GM18519 (cell line): ENCODE data around the gene LNX1.

Source experiments
- ATAC-seq: cut with Tn5 transposase; IDR thresholded peaks from one replicate; pipeline ENCODE4 v1.9.1; 2021; ENCODE audit warnings: mild to moderate bottlenecking, moderate library complexity; ENCODE audit not compliant: unreplicated experiment, low FRiP score

LNX1 gene

DNA sequence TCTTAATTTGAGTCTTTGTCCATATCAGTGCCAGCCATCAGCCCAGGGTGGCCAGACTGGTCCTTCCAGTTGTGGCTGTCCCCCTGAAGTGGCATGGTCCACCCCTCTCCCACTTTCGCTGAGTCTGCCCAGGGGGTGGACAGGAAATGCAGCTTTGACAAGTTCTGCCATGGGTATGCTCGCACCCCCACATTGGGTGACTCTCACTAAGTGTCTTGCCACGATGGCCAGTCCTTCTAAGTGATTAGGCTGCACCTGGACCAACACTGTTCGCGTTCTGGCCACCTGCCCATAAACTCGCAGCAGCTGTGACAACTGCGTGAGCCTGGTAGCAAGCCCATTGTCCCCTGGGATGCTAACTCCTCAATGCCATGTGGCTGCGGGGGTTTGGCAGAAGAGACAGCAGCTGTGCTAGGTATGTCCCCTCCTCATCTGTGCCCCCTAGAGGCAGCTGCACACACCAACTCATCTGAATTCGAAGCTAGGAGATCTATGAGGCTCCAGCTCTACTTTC, 10.0 kb upstream of the LNX1 start:
- ATAC-seq = peak; percentile 74

DNA sequence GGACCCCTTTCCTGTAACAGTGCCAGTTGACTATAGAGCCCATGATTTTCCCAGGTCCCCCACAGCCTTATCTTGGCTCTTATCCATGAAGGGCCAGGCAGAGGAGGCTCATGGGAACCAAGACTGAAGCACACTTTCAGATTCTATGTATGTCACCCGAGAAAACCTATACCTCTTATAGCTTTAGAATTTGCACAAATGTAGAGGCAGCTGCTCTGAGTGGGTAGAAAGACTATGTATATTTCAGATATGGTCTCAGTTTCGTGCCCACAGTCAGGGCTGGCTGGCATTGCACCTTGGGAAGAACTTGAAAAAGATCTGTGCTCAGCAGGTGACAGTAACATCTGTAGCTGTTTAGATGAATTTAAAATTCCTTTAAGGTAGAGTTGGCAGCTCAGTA, 8.3 kb upstream of the LNX1 start:
- ATAC-seq = peak; percentile 59

GRCh38 chr4:53598901-53599300, 7.6 kb upstream of the LNX1 start:
- ATAC-seq = no peak

DNA sequence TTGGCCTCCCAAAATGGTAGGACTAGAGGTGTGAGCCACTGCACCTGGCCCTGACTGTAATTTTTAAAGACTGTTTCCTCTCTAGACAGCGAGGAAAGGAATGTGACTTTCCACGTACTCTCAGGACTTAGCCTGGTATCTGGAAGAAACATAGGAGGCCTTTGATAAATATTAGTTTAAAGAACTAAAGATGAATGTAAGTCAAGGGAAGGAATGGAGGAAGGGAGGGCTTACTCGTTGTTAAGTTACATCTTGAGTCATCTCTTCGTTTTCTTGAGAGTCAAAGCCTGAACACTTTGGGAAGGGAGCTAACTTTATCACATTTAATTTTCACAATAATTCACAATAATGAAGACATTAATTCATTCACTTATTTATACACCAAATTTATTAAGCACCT, 7.2 kb upstream of the LNX1 start:
- no peak for ATAC-seq

DNA sequence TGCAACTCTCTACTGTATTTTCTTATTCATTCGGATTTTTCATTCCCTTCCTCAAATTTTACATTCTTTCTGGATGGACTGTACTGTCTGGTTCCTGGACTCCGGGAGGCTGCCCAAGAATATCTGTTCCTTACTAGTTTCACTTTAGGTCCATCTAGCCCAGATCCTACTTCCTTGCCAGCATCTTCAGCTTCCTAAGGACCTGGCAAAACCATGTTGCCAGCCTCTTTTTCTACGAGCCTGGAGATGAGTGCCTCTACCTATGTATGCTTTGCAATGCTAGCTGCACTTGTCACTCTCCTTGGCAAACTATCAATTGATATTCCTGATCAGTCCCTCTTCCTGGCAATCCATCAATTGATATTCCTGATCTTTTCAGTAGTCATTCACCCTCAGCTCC, 5.6 kb upstream of the LNX1 start:
- ATAC-seq = no peak

DNA sequence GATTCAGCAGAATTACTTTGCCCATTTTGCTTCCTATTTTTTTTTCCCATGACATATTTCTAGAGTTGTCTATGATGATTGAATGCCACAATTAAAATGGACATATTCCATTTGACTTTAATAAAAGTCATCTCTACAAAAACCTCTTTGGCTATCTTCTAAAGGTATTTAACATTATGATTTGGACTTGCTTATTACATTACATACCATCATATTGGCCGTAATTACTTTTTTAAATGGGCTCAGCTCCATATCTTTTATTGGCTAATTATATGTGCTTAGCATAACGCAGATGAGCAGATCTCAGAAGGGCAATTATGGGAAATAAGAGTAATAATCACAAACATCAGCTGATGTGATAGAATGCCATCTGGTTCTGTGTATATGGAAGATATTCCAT, 4.5 kb upstream of the LNX1 start:
- no peak for ATAC-seq

DNA sequence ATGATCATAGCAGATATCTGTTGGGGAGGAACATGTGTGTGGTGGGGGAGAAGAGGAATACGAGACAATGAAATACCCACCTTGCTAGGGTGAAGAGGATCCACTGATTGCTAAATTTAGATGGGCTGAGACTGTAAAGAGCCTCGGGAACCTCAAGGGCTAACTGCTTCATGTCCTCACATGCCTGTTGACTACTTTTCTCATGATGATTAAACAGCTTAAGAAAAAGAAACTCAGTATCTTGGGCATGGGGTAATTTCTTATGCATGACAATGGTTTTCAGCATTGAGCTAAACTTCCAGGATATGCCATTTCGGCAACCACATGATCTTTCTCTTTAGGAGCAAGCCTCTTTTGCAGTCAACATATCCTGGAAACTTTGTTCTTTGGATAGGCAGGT, 3.9 kb upstream of the LNX1 start:
- ATAC-seq = no peak

GRCh38 chr4:53593765-53594164, 2.5 kb upstream of the LNX1 start:
- no peak for ATAC-seq

DNA sequence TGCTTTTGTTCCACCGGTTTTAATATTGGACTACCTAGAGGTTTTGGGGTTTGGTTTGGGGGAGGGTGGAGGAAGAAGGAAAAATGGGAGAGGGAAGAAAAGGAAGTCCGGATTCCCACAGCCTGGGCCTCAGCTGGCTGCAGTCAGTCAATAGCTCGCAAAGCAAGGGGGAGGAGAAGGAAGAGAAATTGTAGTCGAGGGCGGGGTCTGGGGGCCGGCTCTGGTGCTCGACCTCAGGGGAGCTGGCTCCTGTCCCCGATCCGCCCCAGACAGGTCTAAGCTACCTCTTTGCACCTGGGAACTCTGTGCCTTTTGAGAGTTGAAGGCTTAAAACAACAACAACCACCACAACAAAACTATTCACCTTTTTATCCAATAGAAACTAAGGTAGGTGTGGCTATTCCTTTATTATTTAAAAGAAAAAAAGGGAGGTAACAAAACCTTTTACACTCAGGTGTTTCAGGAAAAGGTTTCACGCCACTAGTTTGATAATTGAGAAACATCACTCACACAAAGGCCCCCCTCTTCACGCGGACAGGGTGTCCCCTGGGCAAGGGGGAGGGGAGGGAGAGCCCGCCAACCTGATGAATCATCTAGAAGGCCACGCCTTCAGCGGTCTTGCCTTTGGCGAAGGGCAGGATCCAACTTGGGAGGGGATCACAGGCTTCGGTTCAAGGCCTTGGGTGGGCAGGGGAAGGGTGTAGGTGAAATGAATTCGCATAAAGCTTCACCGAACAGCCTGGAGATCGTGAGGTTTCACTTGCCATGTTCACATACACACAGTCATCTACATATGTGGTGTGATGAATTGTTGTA, 1.6 kb upstream of the LNX1 start:
- ATAC-seq = no peak

DNA sequence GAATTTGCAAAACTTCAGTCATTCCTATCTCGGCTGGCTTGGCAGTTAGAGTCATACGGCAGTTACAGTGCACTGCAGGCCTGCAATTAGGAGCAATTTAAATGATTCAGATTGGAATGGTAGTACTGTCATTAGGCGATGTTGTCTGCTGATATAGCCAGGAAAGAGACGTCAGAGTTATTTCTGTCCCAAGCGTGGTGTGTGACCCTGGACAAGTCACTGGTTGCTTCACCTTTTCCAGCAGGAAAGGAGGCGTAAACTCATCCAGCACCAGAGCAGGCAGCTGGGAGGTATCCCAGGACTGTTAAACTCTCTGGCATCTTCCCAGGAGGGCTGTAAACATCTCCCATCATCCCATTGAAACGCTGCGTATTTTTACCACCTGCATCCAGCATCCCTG, 836 bp upstream of the LNX1 start:
- no peak for ATAC-seq

DNA sequence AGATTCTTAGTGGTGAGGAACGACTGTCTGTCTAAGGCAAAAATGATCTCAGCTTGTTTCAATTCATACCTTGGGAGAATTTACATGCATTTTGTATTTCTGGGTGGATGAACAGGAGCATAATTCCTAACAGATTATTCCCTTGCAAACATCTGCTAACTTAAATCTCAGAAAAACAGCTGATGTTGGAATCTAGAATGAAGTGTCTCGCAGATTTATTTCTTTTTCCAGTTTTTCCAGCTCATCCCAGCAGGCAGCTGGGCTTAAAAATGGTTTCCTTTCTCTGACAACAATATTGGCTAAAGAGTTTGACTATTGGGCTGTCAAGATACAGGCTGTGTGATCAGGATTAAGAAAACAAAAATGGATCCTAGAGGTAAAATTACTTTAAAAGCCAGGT, 1.1 kb downstream of the LNX1 start:
- ATAC-seq = no peak

GRCh38 chr4:53589511-53589910, 1.8 kb downstream of the LNX1 start:
- ATAC-seq = no peak

DNA sequence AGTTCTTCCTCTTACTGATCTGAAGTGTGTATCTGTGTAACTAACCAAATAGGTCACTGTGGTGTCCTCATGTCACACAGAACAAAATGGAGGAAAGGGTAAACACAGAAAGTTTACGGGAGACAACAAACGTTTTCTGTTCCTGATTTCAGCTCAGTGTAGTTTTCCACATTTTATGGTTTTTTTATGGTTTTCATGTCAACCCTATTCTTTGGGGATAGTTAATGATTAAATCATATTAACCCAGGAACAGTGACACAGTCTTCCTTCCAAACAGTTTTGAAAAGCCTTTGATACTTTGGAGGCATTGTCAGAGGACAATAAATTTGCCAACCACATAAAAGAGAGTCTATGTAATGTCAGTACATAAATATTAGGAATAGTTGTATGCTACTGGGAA, 4.2 kb downstream of the LNX1 start:
- ATAC-seq = no peak

GRCh38 chr4:53586121-53586816, 5.0 kb downstream of the LNX1 start:
- no peak for ATAC-seq

DNA sequence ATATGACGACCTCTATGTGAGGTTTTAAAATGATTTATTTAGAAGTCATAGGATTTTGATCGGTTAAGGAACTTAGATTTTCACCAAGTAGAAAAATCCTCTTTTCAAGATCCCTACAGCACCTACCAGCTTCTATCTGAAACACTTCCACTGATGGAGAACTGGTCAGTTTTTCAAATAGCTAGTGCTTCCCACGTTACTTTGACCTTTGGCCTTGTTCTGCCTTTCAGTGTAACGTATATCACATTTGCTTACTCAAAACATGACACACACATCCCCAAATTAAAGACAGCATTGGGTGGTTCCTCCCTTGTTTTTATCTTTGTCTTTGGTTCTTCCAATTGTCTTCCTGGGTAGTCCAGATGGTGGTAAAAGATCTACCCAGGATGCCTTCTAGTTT, 6.6 kb downstream of the LNX1 start:
- ATAC-seq = no peak

- no peak for ATAC-seq
Observed at GRCh38 chr4:53583513-53583912, 7.8 kb downstream of the LNX1 start.

DNA sequence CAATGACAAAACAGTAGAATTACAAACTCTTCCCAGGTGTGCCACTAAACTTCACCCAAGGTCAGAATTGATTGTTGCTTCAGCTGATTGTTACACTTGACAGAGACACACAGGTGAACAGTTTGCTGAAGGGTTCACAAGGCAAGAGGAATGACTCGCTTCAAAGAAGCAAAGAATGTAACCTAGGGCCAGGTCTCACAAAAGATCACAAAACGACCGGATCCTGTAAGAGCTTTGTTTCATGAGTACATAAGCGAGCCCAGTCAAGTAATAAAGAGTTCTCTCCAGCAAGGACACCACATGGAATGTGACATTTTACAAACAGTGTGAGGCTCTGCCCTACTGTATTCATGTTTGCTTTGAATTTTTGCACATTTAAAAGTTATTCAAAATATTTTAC, 9.1 kb downstream of the LNX1 start:
- no peak for ATAC-seq

- no peak for ATAC-seq
Observed at GRCh38 chr4:53580274-53580673, 11.0 kb downstream of the LNX1 start.

GRCh38 chr4:53579826-53580225, 11.5 kb downstream of the LNX1 start:
- ATAC-seq = no peak

GRCh38 chr4:53576676-53577372, 14.5 kb downstream of the LNX1 start:
- ATAC-seq = no peak

DNA sequence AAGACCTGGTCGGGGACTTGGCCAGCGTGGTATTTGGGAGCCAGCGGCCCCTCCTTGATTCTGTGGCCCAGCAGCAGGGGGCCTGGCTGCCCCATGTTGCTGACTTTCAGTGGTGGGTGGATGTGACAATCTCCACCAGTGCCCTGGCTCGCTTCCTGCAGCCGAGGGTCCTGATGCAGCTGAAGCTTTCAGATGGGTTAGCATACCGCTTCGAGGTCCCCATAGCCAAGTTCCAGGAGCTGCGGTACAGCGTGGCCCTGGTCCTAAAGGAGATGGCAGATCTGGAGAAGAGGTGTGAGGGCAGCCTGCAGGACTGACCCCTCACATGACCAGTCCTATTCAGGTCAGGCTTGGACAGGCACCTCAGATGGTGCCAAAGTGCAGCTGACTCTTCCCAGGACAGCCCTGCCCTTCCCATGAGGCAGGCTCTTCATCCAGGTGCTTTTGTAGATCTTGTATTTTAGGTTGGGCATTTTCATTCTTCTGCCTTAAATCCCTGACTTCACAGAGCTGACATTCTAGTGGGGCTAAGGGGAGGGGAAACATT, 15.1 kb downstream of the LNX1 start:
- ATAC-seq = no peak
